HL-60 (cell line): Measurements from ENCODE around the gene MDP1.

Experiments used
- CTCF ChIP-seq: IDR thresholded peaks from one replicate; pipeline ENCODE4 v1.5.1; 2011; ENCODE audit warnings: low read length, control low read depth, inconsistent platforms; ENCODE audit not compliant: insufficient read depth
- POLR2AphosphoS5 ChIP-seq: IDR thresholded peaks from 2 replicates; pipeline ENCODE4 v1.6.1; 2012; ENCODE audit warnings: low read depth

- TF ChIP-seq CTCF, result no peak
- TF ChIP-seq POLR2AphosphoS5, result no peak
These were observed 28.3 kb downstream of the MDP1 start for GRCh38 chr14:24187539-24187915.
